ENCODE measurements around the gene KIAA0586. TPM values are rescaled to one million over a fixed set of nuclear protein-coding genes. Genes with fewer than 3 reads are reported as not detected.
A peak's percentile ranks its signal among the peaks of the same experiment; 100 is the strongest.

Gene KIAA0586
- total and polyA plus RNA-seq, 2 of the 13 experiments (the other 11 are each of a cell fraction or from before 2014, with no cell fraction given) = 12.6 to 25.2 TPM

- 0 out of 2 replicates have a peak, but pooled peaks have one; percentile 47 for TF ChIP-seq MLXIP (CRISPR knock-in tag; IDR thresholded peaks at IDR 0.05; ENCODE audit: borderline replicate concordance)
- TF ChIP-seq SNAPC4 (CRISPR knock-in tag; IDR thresholded peaks at IDR 0.05) = 0 out of 2 replicates have a peak, but pooled peaks have one; percentile 14
- TF ChIP-seq ZNF20 (CRISPR knock-in tag; IDR thresholded peaks at IDR 0.05) = 0 out of 2 replicates have a peak, but pooled peaks have one; percentile 37
- TF ChIP-seq ZNF749 (CRISPR knock-in tag; IDR thresholded peaks at IDR 0.05; ENCODE audit: borderline replicate concordance) = 0 out of 2 replicates have a peak, but pooled peaks have one; percentile 26
- TF ChIP-seq ZBTB10 (CRISPR knock-in tag; IDR thresholded peaks at IDR 0.05; ENCODE audit: borderline replicate concordance) = peak; percentile 63; the same call in 1 of the 2 replicates
- no peak for TF ChIP-seq PLSCR1 (CRISPR knock-in tag; IDR thresholded peaks at IDR 0.05; ENCODE audit: borderline replicate concordance)
- TF ChIP-seq MNT (IDR thresholded peaks at IDR 0.05) = peak; percentile 65
- TF ChIP-seq SRSF9 (IDR thresholded peaks at IDR 0.05; ENCODE audit: borderline replicate concordance, insufficient read depth, low read depth, low read length, poor library complexity, severe bottlenecking) = no peak
These were observed 744 bp upstream of the KIAA0586 start (continued) for GRCh38 chr14:58426670-58427280.

Measured in HepG2 (cell line).